Loucy (cell line): ENCODE data around the gene TUT7.

Source experiments
- H2AFZ ChIP-seq: fragments of 200-600 bp; sonication (generic); 2 replicates; pipeline ENCODE4 v1.6.0; 2016; ENCODE audit warnings: antibody characterized with exemption, mild to moderate bottlenecking, low read length, moderate library complexity
- H3F3A ChIP-seq: fragments of 200-600 bp; 2 replicates; pipeline ENCODE4 v1.6.0; 2016; ENCODE audit warnings: antibody characterized with exemption, low read depth, mild to moderate bottlenecking
- H3K27me3 ChIP-seq: fragments of 200-600 bp; sonication (generic); 2 replicates; pipeline ENCODE4 v1.6.1; 2014; ENCODE audit warnings: low read length, mild to moderate bottlenecking; ENCODE audit not compliant: insufficient read depth, poor library complexity, severe bottlenecking
- H3K36me3 ChIP-seq: fragments of 200-600 bp; sonication (generic); 2 replicates; pipeline ENCODE4 v1.6.1; 2016; ENCODE audit warnings: low read length; ENCODE audit not compliant: insufficient read depth
- H3K4me1 ChIP-seq: fragments of 200-600 bp; sonication (generic); 2 replicates; pipeline ENCODE4 v1.5.1; 2014; ENCODE audit warnings: low read length, mild to moderate bottlenecking; ENCODE audit not compliant: insufficient read depth, poor library complexity, severe bottlenecking
- H3K4me2 ChIP-seq: fragments of 200-600 bp; sonication (generic); 2 replicates; pipeline ENCODE4 v1.6.0; 2014; ENCODE audit warnings: antibody characterized with exemption, low read length, low read depth, mild to moderate bottlenecking; ENCODE audit not compliant: poor library complexity, severe bottlenecking
- H3K4me3 ChIP-seq: fragments of 200-600 bp; sonication (generic); 2 replicates; pipeline ENCODE4 v1.5.1; 2014; ENCODE audit warnings: low read length, mild to moderate bottlenecking, mixed read lengths; ENCODE audit not compliant: poor library complexity, severe bottlenecking
- H3K79me2 ChIP-seq: fragments of 200-600 bp; sonication (generic); 2 replicates; pipeline ENCODE4 v1.6.1; 2014; ENCODE audit warnings: low read length; ENCODE audit not compliant: insufficient read depth
- H3K9ac ChIP-seq: fragments of 200-600 bp; sonication (generic); 2 replicates; pipeline ENCODE4 v1.6.0; 2014; ENCODE audit warnings: mild to moderate bottlenecking, low read depth, low read length, moderate library complexity; ENCODE audit not compliant: poor library complexity, severe bottlenecking
- H3K9me2 ChIP-seq: fragments of 200-600 bp; sonication (generic); replicated peaks from 2 replicates; pipeline ENCODE4 v1.6.1; 2016; ENCODE audit warnings: low read depth, low read length, mixed read lengths
- H3K9me3 ChIP-seq: fragments of 200-600 bp; sonication (generic); 2 replicates; pipeline ENCODE4 v1.6.1; 2014; ENCODE audit warnings: mild to moderate bottlenecking, antibody characterized with exemption, low read length, low read depth; ENCODE audit not compliant: insufficient read depth
- H4K20me1 ChIP-seq: fragments of 200-600 bp; sonication (generic); 2 replicates; pipeline ENCODE4 v1.6.0; 2014; ENCODE audit warnings: antibody characterized with exemption, low read length, mild to moderate bottlenecking; ENCODE audit not compliant: insufficient read depth, poor library complexity, severe bottlenecking
- EZH2phosphoT487 ChIP-seq: fragments of 200-600 bp; IDR thresholded peaks from 2 replicates; pipeline ENCODE4 v1.6.1; 2018; ENCODE audit warnings: antibody characterized with exemption, mild to moderate bottlenecking, moderate library complexity, borderline replicate concordance
- TF ChIP-seq, protein P1 (sequence below): fragments of 200-600 bp; sonication (generic); conservative IDR thresholded peaks from 2 replicates; pipeline ENCODE4 v1.5.1; 2014; ENCODE audit warnings: mild to moderate bottlenecking, antibody characterized with exemption, low read length

Gene TUT7

DNA sequence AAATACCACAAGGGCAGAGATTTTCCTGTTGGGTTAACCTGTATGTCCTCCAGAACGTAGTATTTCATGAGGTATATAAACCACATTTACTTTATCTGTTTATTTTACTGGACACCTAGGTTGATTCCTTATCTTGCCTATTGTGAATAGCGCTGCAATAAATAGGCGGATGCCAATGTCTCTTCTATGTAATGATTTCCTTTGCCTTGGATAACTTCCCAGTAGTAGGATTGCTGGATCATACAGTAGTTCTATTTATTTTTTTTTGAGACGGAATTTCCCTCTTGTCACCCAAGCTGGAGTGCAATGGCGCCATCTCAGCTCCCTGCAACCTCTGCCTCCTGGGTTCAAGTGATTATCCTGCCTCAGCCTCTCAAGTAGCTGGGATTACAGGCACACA is 15.6 kb upstream of the TUT7 start:
- peaks cover 8% of the 10 kb centered on the region; the same call in 1 of the 2 replicates for H3K9me3 ChIP-seq
- H3K9ac ChIP-seq, result no peak overlapping the region
- H3K79me2 ChIP-seq, result no peaks in the 10 kb centered on the region
- H4K20me1 ChIP-seq, result no peaks in the 10 kb centered on the region
- H3K27me3 ChIP-seq, result no peaks in the 10 kb centered on the region
- no peaks in the 10 kb centered on the region for H3K4me1 ChIP-seq
- TF ChIP-seq EZH2phosphoT487, result no peak
- TF ChIP-seq, protein P1, sequence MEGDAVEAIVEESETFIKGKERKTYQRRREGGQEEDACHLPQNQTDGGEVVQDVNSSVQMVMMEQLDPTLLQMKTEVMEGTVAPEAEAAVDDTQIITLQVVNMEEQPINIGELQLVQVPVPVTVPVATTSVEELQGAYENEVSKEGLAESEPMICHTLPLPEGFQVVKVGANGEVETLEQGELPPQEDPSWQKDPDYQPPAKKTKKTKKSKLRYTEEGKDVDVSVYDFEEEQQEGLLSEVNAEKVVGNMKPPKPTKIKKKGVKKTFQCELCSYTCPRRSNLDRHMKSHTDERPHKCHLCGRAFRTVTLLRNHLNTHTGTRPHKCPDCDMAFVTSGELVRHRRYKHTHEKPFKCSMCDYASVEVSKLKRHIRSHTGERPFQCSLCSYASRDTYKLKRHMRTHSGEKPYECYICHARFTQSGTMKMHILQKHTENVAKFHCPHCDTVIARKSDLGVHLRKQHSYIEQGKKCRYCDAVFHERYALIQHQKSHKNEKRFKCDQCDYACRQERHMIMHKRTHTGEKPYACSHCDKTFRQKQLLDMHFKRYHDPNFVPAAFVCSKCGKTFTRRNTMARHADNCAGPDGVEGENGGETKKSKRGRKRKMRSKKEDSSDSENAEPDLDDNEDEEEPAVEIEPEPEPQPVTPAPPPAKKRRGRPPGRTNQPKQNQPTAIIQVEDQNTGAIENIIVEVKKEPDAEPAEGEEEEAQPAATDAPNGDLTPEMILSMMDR, result no peak
- H3K36me3 ChIP-seq, result no peaks in the 10 kb centered on the region
- no peak overlapping the region for H3K4me3 ChIP-seq
- no peaks in the 10 kb centered on the region for H3F3A ChIP-seq
- no peaks in the 10 kb centered on the region for H3K9me2 ChIP-seq
- H3K4me2 ChIP-seq, result no peak overlapping the region
- H2AFZ ChIP-seq, result no peak overlapping the region

- Histone ChIP-seq H3F3A (no peaks in the 10 kb centered on the region), H3K27me3 (no peaks in the 10 kb centered on the region), H3K9me2 (no peaks in the 10 kb centered on the region), H2AFZ (no peak overlapping the region), H3K79me2 (no peaks in the 10 kb centered on the region), H3K4me2 (no peak overlapping the region), H3K9ac (no peak overlapping the region), H3K4me3 (no peak overlapping the region), H3K9me3 (peaks cover 8% of the 10 kb centered on the region; the same call in 1 of the 2 replicates), H4K20me1 (no peaks in the 10 kb centered on the region), H3K4me1 (no peaks in the 10 kb centered on the region), H3K36me3 (no peaks in the 10 kb centered on the region)
- TF ChIP-seq, protein P1, result no peak
- TF ChIP-seq EZH2phosphoT487, result no peak
These were observed 14.8 kb upstream of the TUT7 start for GRCh38 chr9:86368871-86369521.

GRCh38 chr9:86361176-86361575 is 7.0 kb upstream of the TUT7 start:
- Histone ChIP-seq H3K4me3 (no peak overlapping the region), H2AFZ (no peak overlapping the region), H3K36me3 (no peaks in the 10 kb centered on the region), H3F3A (no peaks in the 10 kb centered on the region), H3K9ac (no peak overlapping the region), H3K4me1 (no peaks in the 10 kb centered on the region), H3K9me2 (no peaks in the 10 kb centered on the region), H4K20me1 (no peaks in the 10 kb centered on the region), H3K9me3 (no peaks in the 10 kb centered on the region), H3K79me2 (no peaks in the 10 kb centered on the region), H3K27me3 (no peaks in the 10 kb centered on the region), H3K4me2 (no peak overlapping the region)
- TF ChIP-seq, protein P1, result no peak
- TF ChIP-seq EZH2phosphoT487, result no peak
